ENCODE results near the gene SLC12A7. TPM values are rescaled to one million over a fixed set of nuclear protein-coding genes. Genes with fewer than 3 reads are reported as not detected.

The SLC12A7 gene
- total RNA-seq, 1 experiment from 2014 or later: 30.8 TPM

DNA sequence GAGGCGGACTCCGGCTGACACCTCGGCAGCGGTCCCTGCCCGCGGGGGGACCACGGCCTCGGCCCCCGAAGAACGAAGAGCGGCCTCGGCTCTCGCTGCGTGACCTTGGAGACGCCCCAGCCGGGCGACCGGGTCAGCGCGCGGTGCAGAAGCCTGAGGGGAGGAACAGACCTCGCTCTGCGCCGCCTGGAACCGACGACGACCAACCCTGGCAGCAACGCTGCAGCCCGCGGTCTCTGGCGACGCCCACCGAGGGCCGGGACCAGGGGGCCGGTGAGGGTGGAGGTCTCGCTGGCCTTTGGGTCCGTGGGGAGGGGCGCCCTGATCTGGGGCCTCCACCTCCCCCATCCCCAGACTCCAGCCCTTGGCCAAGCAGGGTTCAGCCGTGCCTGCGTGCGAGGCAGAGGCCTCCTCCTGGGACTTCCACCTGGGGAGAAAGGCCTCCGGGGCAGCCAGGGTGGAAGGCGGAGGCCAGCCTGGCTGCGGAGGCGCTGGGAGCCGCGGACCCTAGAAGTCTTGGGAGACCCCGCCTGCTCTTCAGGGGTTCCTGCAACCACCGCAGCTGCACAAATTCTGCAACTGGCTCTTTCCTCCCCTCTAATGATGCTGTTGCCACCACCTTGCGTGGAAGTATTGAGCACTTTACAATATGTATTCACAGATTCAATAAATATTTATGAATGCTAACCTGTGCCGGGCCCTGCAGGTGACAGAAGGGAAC lies 44.3 kb upstream of the SLC12A7 start:
- DNase-seq: peak; percentile 49
- WGBS (ENCODE audit: extremely low coverage, insufficient read length, low lambda C conversion rate): no CpG with 5 or more reads among the region's 51 CpGs
- Histone ChIP-seq H3K23me2 (ENCODE audit: insufficient read length, low read depth, low read length, poor library complexity, severe bottlenecking) (no peaks in the 10 kb centered on the region), H3K27me3 (ENCODE audit: insufficient read depth, low read length) (peaks cover 14% of the 10 kb centered on the region; the same call in 1 of the 2 replicates), H4K8ac (replicated peaks; ENCODE audit: insufficient read length, low read depth, low read length) (no peak overlapping the region), H3K79me2 (ENCODE audit: insufficient read depth, low read length) (no peaks in the 10 kb centered on the region), H3K4me1 (ENCODE audit: insufficient read depth, low read length) (no peaks in the 10 kb centered on the region), H3K4ac (ENCODE audit: low read depth, low read length) (no peak overlapping the region), H3K9me3 (ENCODE audit: control insufficient read depth, low read depth, low read length) (no peaks in the 10 kb centered on the region), H3K14ac (ENCODE audit: insufficient read depth, low read length) (no peak overlapping the region; the same call in 1 of the 2 replicates), H2AK5ac (ENCODE audit: insufficient read length, low read length) (no peak overlapping the region), H4K5ac (ENCODE audit: insufficient read length, low read depth, low read length) (no peak overlapping the region), H2BK120ac (ENCODE audit: low read depth, low read length, poor library complexity, severe bottlenecking) (no peak overlapping the region), H4K91ac (ENCODE audit: insufficient read length, low read depth, low read length) (no peak overlapping the region), H3K4me2 (ENCODE audit: insufficient read depth, insufficient read length, low read length) (peak overlapping the region; percentile 37), H3K9ac (ENCODE audit: extremely low read depth, insufficient read length, low read length) (no peak overlapping the region), H2BK15ac (ENCODE audit: low read depth, low read length) (no peak overlapping the region), H2AFZ (ENCODE audit: low read length) (no peak overlapping the region), H2BK5ac (ENCODE audit: insufficient read length, low read length) (no peak overlapping the region), H3K79me1 (ENCODE audit: insufficient read depth, low read depth, low read length, poor library complexity, severe bottlenecking) (no peaks in the 10 kb centered on the region), H2BK12ac (ENCODE audit: insufficient read length, low read depth, low read length) (no peak overlapping the region), H3K56ac (ENCODE audit: insufficient read length, low read depth, low read length) (no peak overlapping the region), H3K23ac (ENCODE audit: insufficient read length, low read depth, low read length) (no peak overlapping the region), H3K18ac (ENCODE audit: insufficient read length, low read depth, low read length) (no peak overlapping the region), H2BK20ac (ENCODE audit: low read depth, low read length, poor library complexity, severe bottlenecking) (no peak overlapping the region), H3T11ph (ENCODE audit: low read length) (no peak overlapping the region), H3K27ac (ENCODE audit: insufficient read length, low read depth, low read length) (no peak overlapping the region), H4K20me1 (ENCODE audit: control insufficient read depth, insufficient read depth, insufficient read length) (no peaks in the 10 kb centered on the region)
- peak overlapping the region in 1 of 2 experiments; percentile 29; a peak in 1 of 5 replicates for H3K4me3 Mint-ChIP-seq
- no peak for TF ChIP-seq CTCF (conservative IDR thresholded peaks at IDR 0.05)
- H3K9me3 Mint-ChIP-seq: peaks cover 8 to 13% of the 10 kb centered on the region in 2 experiments
- H3K27me3 Mint-ChIP-seq (ENCODE audit: low read depth): peaks cover 76% of the 10 kb centered on the region
- H3K36me3 Mint-ChIP-seq (ENCODE audit: insufficient read depth in 1 of 3, low read depth in 3 of 3): peaks cover 0 to 10% (median 0%) of the 10 kb centered on the region in 3 experiments; a peak in 4 of 7 replicates
- H3K4me1 Mint-ChIP-seq: peaks cover 7 to 18% of the 10 kb centered on the region in 2 experiments
- no peak overlapping the region for H3K27ac Mint-ChIP-seq

Measured in H9 (cell line).